Esophagus squamous epithelium (tissue), 4 donors: Measurements from ENCODE around the gene FGF5.

Experiments used
- CTCF ChIP-seq, 6 experiments: fragments of 450-650 bp in 4 of 6; fragments of 200-600 bp in 2 of 6; sonication (generic) in 2 of 6; IDR thresholded peaks; one replicate each; pipeline ENCODE4 v1.5.1; 2016 to 2019; ENCODE audit warnings: antibody characterized with exemption in 6 of 6, mild to moderate bottlenecking in 4 of 6, moderate library complexity in 4 of 6
- POLR2A ChIP-seq, 4 donors: fragments of 450-650 bp; IDR thresholded peaks; one replicate each; pipeline ENCODE4 v1.6.1; 2017; ENCODE audit warnings: antibody characterized with exemption in 4 of 4, mild to moderate bottlenecking in 4 of 4, moderate library complexity in 3 of 4

GRCh38 chr4:80266902-80267380 lies 477 bp downstream of the FGF5 start:
- TF ChIP-seq CTCF (IDR thresholded peaks at IDR 0.05) (no peak), POLR2A (IDR thresholded peaks at IDR 0.05) (no peak)
